HUES6 (cell line): ENCODE results near the gene MGME1.
A peak's percentile ranks its signal among the peaks of the same experiment; 100 is the strongest.

Source experiments
- H3K27ac ChIP-seq: 2 replicates; pipeline ENCODE4 v1.7.0; 2013; ENCODE audit warnings: low read depth, mild to moderate bottlenecking, low read length, inconsistent platforms
- H3K27me3 ChIP-seq: 2 replicates; pipeline ENCODE4 v1.6.1; 2013; ENCODE audit warnings: low read length; ENCODE audit not compliant: control insufficient read depth, insufficient read depth
- H3K36me3 ChIP-seq: 2 replicates; pipeline ENCODE4 v1.6.1; 2013; ENCODE audit warnings: low read length; ENCODE audit not compliant: control insufficient read depth, insufficient read depth
- H3K4me1 ChIP-seq: 2 replicates; pipeline ENCODE4 v1.6.1; 2013; ENCODE audit warnings: low read length; ENCODE audit not compliant: control insufficient read depth, insufficient read depth
- H3K4me3 ChIP-seq: 2 replicates; pipeline ENCODE4 v1.5.1; 2013; ENCODE audit warnings: low read depth, low read length
- H3K9ac ChIP-seq: one replicate; pipeline ENCODE4 v1.6.1; 2013; ENCODE audit warnings: mild to moderate bottlenecking, low read length
- H3K9me3 ChIP-seq: 2 replicates; pipeline ENCODE4 v1.6.1; 2013; ENCODE audit warnings: low read depth, low read length; ENCODE audit not compliant: control insufficient read depth, insufficient read depth

Gene MGME1

DNA sequence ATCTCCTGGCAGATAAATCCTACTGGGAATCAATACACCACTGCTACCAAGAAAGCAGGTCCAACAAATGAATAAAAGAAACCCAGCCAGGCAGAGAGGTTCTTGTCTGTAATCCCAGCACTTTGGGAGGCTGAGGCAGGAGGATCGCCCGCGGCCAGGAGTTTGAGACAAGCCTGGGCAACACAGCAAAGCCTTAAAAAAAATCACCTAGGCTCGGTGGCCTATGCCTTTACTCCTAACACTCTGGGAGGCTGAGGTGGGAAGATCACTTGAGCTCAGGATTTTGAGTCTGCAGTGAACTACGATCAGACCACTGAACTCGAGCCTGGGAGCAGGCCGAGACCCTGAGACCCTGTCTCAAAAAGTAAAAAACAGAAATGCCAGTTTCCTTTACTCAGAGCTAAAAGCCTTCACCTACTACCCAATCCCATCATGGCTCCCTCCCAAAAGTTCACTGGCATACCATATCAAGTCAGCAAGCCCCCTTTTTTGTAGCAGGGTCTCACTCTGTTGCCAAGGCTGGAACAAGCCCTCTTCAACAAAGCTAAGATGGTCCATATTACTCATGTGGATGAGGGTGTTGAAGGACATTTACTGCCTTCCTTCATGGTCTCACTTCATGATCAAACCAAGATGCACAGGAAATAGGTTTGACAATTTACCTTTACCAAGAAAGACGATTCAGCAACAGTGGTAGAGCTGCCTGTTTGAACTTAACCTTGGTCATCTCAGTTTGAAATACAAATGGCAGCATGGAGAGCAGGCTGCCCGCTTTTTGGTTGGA lies 5.5 kb upstream of the MGME1 start:
- H3K27me3 ChIP-seq = no peaks in the 10 kb centered on the region
- peaks cover 54% of the 10 kb centered on the region for H3K4me1 ChIP-seq
- H3K9me3 ChIP-seq = no peaks in the 10 kb centered on the region
- H3K9ac ChIP-seq = peak overlapping the region; percentile 39
- H3K4me3 ChIP-seq = peak overlapping the region; percentile 88
- peaks cover 50% of the 10 kb centered on the region for H3K36me3 ChIP-seq
- H3K27ac ChIP-seq = 0 out of 2 replicates have a peak overlapping the region, but pooled peaks have one; percentile 8

DNA sequence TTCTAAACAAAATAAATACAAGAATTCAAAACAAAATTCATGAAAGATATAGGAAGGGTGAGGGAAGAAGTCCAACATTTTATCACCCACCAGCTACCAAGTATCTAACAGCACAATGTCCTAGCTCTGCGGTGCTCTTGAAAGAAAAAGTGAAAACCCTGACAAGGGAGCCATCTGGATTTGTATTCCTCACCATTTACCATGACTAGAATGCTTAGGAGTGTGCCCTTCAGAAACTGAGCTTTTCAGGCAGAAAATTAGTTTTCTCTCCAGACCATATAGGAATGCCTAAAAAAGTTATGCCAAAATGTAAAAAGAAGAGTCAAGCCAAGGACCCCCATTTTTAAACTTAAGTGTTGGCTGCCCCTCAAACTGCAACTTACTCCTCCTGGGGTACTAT lies 4.7 kb upstream of the MGME1 start:
- Histone ChIP-seq H3K27ac (0 out of 2 replicates have a peak overlapping the region, but pooled peaks have one; percentile 11), H3K9me3 (no peaks in the 10 kb centered on the region), H3K4me3 (peak overlapping the region; percentile 88), H3K36me3 (peaks cover 50% of the 10 kb centered on the region), H3K9ac (no peak overlapping the region), H3K27me3 (no peaks in the 10 kb centered on the region), H3K4me1 (peaks cover 54% of the 10 kb centered on the region)

GRCh38 chr20:17964632-17965031 lies 4.2 kb upstream of the MGME1 start:
- Histone ChIP-seq H3K4me1 (peaks cover 50% of the 10 kb centered on the region), H3K9me3 (no peaks in the 10 kb centered on the region), H3K36me3 (peaks cover 49% of the 10 kb centered on the region), H3K27ac (0 out of 2 replicates have a peak overlapping the region, but pooled peaks have one; percentile 11), H3K9ac (no peak overlapping the region), H3K4me3 (peak overlapping the region; percentile 88), H3K27me3 (no peaks in the 10 kb centered on the region)

- Histone ChIP-seq H3K4me1 (peaks cover 45% of the 10 kb centered on the region), H3K27ac (peak overlapping the region; percentile 11; the same call in 1 of the 2 replicates), H3K9me3 (no peaks in the 10 kb centered on the region), H3K9ac (peak overlapping the region; percentile 99), H3K4me3 (peak overlapping the region; percentile 88), H3K27me3 (no peaks in the 10 kb centered on the region), H3K36me3 (peaks cover 50% of the 10 kb centered on the region)
These were observed 3.6 kb upstream of the MGME1 start for GRCh38 chr20:17965042-17965697.

DNA sequence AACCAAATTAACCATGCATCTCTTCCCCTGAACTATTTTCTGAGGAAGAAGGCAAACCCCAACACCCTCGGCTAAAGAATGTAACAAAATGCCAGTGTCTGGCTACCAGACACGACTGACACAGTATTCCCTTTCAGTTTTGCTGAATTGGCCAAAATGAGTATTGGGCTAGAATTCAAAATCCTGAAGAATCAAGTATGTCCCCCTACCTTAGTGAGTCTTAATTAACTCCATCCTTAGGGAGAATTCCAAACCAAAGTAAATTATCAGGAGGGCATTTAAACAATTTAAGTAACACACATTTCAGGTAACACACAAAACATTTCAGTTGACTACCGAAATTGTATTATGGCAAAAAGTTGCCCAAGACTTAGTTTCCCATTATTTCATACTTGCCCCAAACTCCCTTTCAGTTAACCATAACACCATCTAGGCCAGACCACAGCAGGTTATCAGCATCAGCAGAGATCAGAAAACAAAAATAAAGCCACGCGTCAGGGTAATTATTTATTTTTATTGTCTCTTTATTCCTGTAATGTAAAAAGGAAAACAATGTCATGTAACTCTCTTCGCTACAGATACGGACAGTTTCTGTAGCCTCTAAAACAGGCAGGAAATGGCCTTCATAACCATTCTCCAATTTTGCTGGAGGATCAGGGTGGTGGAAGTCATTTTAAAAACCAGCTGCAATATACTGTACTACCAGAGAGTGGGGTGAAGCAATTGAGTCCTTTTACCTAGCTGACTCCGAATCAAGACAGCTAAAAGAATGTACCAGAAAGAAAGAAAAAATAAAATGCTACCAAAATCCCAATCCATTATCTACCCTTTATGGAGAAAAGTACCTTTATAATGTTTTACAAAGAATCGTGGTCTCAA lies 2.1 kb upstream of the MGME1 start:
- Histone ChIP-seq H3K9ac (peak overlapping the region; percentile 99), H3K27ac (peak overlapping the region; percentile 99), H3K27me3 (no peaks in the 10 kb centered on the region), H3K36me3 (peaks cover 45% of the 10 kb centered on the region), H3K9me3 (no peaks in the 10 kb centered on the region), H3K4me1 (peaks cover 39% of the 10 kb centered on the region), H3K4me3 (peak overlapping the region; percentile 88)

DNA sequence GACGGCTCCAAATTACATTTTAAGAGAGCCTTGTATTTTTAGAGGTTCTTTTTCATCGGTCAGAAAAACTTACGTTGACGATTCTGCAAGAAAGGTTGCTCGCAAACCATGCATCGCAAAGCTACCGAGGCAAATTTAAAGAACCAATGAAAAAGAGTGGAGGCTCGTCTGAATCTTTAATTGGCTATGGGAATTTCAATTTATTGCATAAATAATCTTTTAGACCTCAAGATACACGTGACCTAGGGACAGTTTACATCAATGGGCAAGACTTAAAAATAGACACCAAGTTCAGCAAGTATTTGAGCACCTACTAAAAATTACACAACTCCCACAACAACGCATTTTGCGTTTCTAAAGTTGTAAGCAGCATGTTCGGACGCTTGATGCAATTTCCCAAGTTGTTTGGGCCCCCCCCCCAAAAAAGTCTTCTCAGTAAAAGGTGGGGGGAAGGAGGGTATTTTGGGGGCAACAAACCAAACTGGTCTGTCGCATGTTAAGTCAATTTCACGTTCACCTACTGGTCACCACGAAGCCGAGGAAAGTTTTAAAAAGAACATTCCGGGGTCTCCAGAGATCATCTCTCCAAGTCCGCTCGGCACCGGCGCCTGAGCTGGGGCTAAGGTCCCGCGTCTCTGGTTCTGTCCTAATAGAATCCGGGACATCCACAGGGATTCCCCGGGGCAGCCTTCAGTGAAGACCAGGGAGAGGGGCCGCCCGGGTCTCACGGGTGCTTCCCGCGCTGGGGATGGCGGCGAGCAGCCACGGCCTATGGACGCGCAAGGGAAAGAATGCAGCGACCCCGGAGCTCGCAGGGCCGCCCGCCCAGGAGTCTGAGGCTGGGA lies 1.1 kb upstream of the MGME1 start:
- H3K9me3 ChIP-seq = no peaks in the 10 kb centered on the region
- no peaks in the 10 kb centered on the region for H3K27me3 ChIP-seq
- peak overlapping the region; percentile 99 for H3K27ac ChIP-seq
- H3K36me3 ChIP-seq = peaks cover 47% of the 10 kb centered on the region
- H3K4me3 ChIP-seq = peak overlapping the region; percentile 88
- H3K9ac ChIP-seq = peak overlapping the region; percentile 99
- peaks cover 36% of the 10 kb centered on the region for H3K4me1 ChIP-seq

DNA sequence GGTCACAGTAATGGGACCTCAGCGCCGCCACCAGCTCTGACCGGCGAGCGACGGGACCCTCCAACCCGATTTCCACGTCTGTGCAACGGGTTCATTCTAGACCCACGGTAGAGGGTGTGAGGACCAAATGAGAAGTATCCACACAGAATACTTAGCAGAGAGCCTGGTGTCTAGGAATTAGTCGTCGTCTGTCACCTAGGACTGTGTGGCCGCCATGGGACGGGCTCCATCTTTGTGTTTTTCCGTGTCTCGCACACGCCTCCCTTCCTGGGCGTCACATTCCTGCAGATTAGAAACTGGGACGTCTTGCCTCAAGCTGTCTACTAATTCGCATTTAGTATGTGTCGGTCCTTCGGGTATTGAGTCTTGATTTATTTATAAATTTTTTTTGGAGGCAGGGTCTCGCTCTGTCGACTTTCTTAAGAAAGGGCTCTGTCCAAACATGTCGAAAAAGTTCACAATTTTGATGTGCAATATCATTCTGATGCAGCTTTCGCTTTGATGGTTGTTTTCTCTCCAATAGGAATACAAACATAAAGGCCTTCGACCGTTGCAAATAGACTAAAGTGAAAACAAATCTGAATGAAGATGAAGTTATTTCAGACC lies 563 bp downstream of the MGME1 start:
- peaks cover 40% of the 10 kb centered on the region for H3K36me3 ChIP-seq
- H3K27me3 ChIP-seq = no peaks in the 10 kb centered on the region
- H3K9ac ChIP-seq = peak overlapping the region; percentile 99
- peak overlapping the region; percentile 88 for H3K4me3 ChIP-seq
- H3K27ac ChIP-seq = peak overlapping the region; percentile 99
- H3K4me1 ChIP-seq = peaks cover 30% of the 10 kb centered on the region
- H3K9me3 ChIP-seq = no peaks in the 10 kb centered on the region

GRCh38 chr20:17969884-17970409 lies 1.1 kb downstream of the MGME1 start:
- Histone ChIP-seq H3K27me3 (no peaks in the 10 kb centered on the region), H3K4me3 (peak overlapping the region; percentile 88), H3K9me3 (no peaks in the 10 kb centered on the region), H3K27ac (peak overlapping the region; percentile 99), H3K36me3 (peaks cover 34% of the 10 kb centered on the region), H3K9ac (peak overlapping the region; percentile 99), H3K4me1 (peaks cover 25% of the 10 kb centered on the region)

DNA sequence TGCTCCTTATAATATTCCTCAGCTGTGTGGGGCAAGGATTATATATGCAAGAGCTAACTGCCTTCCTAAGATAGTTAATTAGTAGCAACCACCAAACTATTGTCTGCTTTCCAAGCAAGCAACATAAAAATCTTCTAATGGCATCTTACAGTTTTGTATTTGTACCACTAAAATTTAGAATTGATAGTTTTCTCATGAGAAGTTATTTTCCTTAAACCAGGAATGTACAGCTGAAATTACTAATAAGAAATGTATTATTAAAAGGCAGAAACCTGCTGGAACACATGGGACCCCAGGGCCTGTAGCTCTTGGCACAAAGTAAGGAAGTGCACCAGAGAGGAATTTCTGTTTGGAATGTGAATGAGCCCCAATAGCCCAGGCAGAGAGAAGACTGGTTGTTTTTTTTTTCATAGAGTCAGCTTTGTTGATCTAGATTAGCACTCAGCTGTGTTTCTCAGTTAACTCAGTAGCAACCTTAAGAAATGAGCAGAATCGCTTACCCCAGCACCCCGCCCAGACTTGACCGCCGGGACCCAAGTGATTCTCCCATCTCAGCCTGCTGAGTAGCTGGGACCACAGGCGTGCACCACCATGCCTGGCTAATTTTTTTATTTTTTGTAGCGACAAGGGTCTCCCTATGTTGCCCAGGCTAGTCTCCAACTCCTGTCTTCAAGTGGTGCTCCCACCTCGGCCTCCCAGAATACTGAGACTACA lies 2.6 kb downstream of the MGME1 start:
- Histone ChIP-seq H3K27ac (peak overlapping the region; percentile 41; the same call in 1 of the 2 replicates), H3K27me3 (no peaks in the 10 kb centered on the region), H3K36me3 (peaks cover 39% of the 10 kb centered on the region), H3K4me1 (peaks cover 16% of the 10 kb centered on the region; the same call in 1 of the 2 replicates), H3K4me3 (peak overlapping the region; percentile 88), H3K9me3 (no peaks in the 10 kb centered on the region), H3K9ac (peak overlapping the region; percentile 99)
